ENCODE results near the gene FARP1. TPM values are rescaled to one million over a fixed set of nuclear protein-coding genes. Genes with fewer than 3 reads are reported as not detected.

FARP1 gene
- polyA plus RNA-seq, 1 of the 3 experiments (the other 2 are of a cell fraction), result 12.0 TPM

DNA sequence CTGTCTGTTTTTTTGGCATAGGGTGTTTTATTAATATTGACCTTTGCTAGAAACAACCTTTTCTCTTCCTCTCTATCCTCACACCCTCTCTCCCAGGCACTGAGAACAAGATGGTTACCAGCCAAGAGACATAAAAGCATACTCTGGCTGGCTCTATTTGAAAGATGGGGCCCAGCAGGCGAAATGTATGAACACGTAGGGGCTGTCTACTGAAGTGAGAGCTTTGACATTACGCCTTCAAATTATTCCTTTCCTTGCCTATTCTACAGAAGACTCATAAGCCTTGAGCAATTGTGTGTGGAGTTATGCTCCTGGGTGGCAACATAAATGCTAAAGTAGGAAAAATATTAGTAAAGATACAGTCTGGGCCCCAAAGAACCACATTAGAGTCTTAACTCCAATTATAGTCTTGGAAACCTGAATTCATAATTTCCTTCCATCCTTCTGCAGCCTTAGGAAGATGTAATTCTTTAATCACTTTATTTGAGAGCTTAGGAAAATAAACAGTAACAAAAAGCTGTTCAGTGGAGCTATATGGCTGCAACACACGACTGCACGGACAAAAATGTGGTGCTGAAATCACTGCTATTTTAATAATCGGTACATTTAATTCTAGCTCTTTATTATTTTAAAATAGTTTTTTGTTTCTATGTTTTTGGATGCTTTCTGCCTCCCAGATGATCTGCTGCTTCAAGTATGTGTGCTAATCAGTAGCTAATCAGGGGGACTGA lies 156.5 kb downstream of the FARP1 start:
- Histone ChIP-seq H3F3A (replicated peaks; ENCODE audit: insufficient read depth) (no peaks in the 10 kb centered on the region), H3K79me2 (ENCODE audit: insufficient read depth) (peaks cover 18% of the 10 kb centered on the region; the same call in 1 of the 2 replicates), H3K9me3 (no peaks in the 10 kb centered on the region), H3K27me3 (ENCODE audit: insufficient read depth) (no peaks in the 10 kb centered on the region), H3K4me1 (ENCODE audit: control insufficient read depth in 1 of 2, insufficient read depth in 2 of 2, low read depth in 1 of 2, low read length in 1 of 2) (peaks cover 7 to 10% of the 10 kb centered on the region in 2 experiments; a peak in 2 of 4 replicates), H3K36me3 (replicated peaks in 1 of 2; ENCODE audit: control insufficient read depth in 1 of 2, insufficient read depth in 2 of 2, low read length in 1 of 2) (no peaks in the 10 kb centered on the region), H3K9ac (no peak overlapping the region), H2AFZ (ENCODE audit: low read depth) (no peak overlapping the region), H4K20me1 (ENCODE audit: insufficient read depth) (no peaks in the 10 kb centered on the region), H3K4me2 (no peak overlapping the region), H3K9me2 (no peaks in the 10 kb centered on the region), H3K27ac (ENCODE audit: low read depth in 2 of 2, low read length in 1 of 2) (no peak overlapping the region), H3K4me3 (ENCODE audit: low read depth in 2 of 2, low read length in 1 of 2) (no peak overlapping the region)
- 92% methylated on average over 6 of the region's 6 CpGs for WGBS (ENCODE audit: low lambda C conversion rate)
- DNase-seq, result no peak
- no peak for TF ChIP-seq NRF1 (IDR thresholded peaks at IDR 0.05; ENCODE audit: low read depth, low read length)
- TF ChIP-seq RAD21 (IDR thresholded peaks at IDR 0.05; ENCODE audit: low read length), result no peak
- TF ChIP-seq, protein P1, sequence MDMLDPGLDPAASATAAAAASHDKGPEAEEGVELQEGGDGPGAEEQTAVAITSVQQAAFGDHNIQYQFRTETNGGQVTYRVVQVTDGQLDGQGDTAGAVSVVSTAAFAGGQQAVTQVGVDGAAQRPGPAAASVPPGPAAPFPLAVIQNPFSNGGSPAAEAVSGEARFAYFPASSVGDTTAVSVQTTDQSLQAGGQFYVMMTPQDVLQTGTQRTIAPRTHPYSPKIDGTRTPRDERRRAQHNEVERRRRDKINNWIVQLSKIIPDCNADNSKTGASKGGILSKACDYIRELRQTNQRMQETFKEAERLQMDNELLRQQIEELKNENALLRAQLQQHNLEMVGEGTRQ (IDR thresholded peaks at IDR 0.05; ENCODE audit: borderline replicate concordance, low read depth, low read length), result no peak
- TF ChIP-seq, protein P2, sequence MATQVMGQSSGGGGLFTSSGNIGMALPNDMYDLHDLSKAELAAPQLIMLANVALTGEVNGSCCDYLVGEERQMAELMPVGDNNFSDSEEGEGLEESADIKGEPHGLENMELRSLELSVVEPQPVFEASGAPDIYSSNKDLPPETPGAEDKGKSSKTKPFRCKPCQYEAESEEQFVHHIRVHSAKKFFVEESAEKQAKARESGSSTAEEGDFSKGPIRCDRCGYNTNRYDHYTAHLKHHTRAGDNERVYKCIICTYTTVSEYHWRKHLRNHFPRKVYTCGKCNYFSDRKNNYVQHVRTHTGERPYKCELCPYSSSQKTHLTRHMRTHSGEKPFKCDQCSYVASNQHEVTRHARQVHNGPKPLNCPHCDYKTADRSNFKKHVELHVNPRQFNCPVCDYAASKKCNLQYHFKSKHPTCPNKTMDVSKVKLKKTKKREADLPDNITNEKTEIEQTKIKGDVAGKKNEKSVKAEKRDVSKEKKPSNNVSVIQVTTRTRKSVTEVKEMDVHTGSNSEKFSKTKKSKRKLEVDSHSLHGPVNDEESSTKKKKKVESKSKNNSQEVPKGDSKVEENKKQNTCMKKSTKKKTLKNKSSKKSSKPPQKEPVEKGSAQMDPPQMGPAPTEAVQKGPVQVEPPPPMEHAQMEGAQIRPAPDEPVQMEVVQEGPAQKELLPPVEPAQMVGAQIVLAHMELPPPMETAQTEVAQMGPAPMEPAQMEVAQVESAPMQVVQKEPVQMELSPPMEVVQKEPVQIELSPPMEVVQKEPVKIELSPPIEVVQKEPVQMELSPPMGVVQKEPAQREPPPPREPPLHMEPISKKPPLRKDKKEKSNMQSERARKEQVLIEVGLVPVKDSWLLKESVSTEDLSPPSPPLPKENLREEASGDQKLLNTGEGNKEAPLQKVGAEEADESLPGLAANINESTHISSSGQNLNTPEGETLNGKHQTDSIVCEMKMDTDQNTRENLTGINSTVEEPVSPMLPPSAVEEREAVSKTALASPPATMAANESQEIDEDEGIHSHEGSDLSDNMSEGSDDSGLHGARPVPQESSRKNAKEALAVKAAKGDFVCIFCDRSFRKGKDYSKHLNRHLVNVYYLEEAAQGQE (IDR thresholded peaks at IDR 0.05; ENCODE audit: low read depth, low read length), result no peak
- TF ChIP-seq RCOR1 (IDR thresholded peaks at IDR 0.05; ENCODE audit: low read length), result no peak
- TF ChIP-seq SIN3A (IDR thresholded peaks at IDR 0.05; ENCODE audit: borderline replicate concordance, low read depth, low read length), result no peak
- no peak for TF ChIP-seq JUND (IDR thresholded peaks at IDR 0.05)
- no peak for TF ChIP-seq EZH2phosphoT487 (IDR thresholded peaks at IDR 0.05; ENCODE audit: borderline replicate concordance, low read depth)
- TF ChIP-seq, protein P3, sequence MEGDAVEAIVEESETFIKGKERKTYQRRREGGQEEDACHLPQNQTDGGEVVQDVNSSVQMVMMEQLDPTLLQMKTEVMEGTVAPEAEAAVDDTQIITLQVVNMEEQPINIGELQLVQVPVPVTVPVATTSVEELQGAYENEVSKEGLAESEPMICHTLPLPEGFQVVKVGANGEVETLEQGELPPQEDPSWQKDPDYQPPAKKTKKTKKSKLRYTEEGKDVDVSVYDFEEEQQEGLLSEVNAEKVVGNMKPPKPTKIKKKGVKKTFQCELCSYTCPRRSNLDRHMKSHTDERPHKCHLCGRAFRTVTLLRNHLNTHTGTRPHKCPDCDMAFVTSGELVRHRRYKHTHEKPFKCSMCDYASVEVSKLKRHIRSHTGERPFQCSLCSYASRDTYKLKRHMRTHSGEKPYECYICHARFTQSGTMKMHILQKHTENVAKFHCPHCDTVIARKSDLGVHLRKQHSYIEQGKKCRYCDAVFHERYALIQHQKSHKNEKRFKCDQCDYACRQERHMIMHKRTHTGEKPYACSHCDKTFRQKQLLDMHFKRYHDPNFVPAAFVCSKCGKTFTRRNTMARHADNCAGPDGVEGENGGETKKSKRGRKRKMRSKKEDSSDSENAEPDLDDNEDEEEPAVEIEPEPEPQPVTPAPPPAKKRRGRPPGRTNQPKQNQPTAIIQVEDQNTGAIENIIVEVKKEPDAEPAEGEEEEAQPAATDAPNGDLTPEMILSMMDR (IDR thresholded peaks at IDR 0.05), result no peak
- TF ChIP-seq, protein P4, sequence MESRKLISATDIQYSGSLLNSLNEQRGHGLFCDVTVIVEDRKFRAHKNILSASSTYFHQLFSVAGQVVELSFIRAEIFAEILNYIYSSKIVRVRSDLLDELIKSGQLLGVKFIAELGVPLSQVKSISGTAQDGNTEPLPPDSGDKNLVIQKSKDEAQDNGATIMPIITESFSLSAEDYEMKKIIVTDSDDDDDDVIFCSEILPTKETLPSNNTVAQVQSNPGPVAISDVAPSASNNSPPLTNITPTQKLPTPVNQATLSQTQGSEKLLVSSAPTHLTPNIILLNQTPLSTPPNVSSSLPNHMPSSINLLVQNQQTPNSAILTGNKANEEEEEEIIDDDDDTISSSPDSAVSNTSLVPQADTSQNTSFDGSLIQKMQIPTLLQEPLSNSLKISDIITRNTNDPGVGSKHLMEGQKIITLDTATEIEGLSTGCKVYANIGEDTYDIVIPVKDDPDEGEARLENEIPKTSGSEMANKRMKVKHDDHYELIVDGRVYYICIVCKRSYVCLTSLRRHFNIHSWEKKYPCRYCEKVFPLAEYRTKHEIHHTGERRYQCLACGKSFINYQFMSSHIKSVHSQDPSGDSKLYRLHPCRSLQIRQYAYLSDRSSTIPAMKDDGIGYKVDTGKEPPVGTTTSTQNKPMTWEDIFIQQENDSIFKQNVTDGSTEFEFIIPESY (IDR thresholded peaks at IDR 0.05; ENCODE audit: borderline replicate concordance, low read depth), result no peak
- no peak for TF ChIP-seq CHD2 (IDR thresholded peaks at IDR 0.05; ENCODE audit: low read length, partially characterized antibody)
- no peak for TF ChIP-seq SMC3 (IDR thresholded peaks at IDR 0.05; ENCODE audit: low read depth, low read length)
- no peak for TF ChIP-seq FOSL2 (IDR thresholded peaks at IDR 0.05; ENCODE audit: borderline replicate concordance, low read depth)
- TF ChIP-seq, protein P5, sequence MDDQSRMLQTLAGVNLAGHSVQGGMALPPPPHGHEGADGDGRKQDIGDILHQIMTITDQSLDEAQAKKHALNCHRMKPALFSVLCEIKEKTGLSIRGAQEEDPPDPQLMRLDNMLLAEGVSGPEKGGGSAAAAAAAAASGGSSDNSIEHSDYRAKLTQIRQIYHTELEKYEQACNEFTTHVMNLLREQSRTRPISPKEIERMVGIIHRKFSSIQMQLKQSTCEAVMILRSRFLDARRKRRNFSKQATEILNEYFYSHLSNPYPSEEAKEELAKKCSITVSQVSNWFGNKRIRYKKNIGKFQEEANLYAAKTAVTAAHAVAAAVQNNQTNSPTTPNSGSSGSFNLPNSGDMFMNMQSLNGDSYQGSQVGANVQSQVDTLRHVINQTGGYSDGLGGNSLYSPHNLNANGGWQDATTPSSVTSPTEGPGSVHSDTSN (IDR thresholded peaks at IDR 0.05), result no peak
- TF ChIP-seq GABPA (IDR thresholded peaks at IDR 0.05; ENCODE audit: low read depth), result no peak
- ChIA-PET POLR2A (no interaction called here), CTCF (no interaction called here)
